Stimulated activated CD4-positive, alpha-beta T cell treated with anti-CD3 and anti-CD28 coated beads, Interleukin-1b, Interleukin-23, amount 100 ng/mL, for 24 hours (primary cell): ENCODE measurements around the gene GPR37.

Experiments used
- DNase-seq, 4 experiments: peaks; one replicate each; pipeline ENCODE4 v3.0.0-alpha.2; 2020; ENCODE audit warnings: low read depth in 4 of 4, low spot score in 1 of 4

GPR37 gene

GRCh38 chr7:124780608-124781007, 15.0 kb upstream of the GPR37 start:
- no peak for DNase-seq

GRCh38 chr7:124780056-124780455, 14.5 kb upstream of the GPR37 start:
- no peak for DNase-seq

- no peak for DNase-seq
These were observed 14.0 kb upstream of the GPR37 start for GRCh38 chr7:124779620-124780019.

GRCh38 chr7:124779194-124779593, 13.6 kb upstream of the GPR37 start:
- no peak for DNase-seq

- no peak for DNase-seq
These were observed 11.7 kb upstream of the GPR37 start for GRCh38 chr7:124777268-124777667.

- no peak for DNase-seq
These were observed 10.6 kb upstream of the GPR37 start for GRCh38 chr7:124776153-124776552.

GRCh38 chr7:124775422-124775821, 9.8 kb upstream of the GPR37 start:
- DNase-seq: no peak

GRCh38 chr7:124773938-124774337, 8.3 kb upstream of the GPR37 start:
- DNase-seq: no peak

- no peak for DNase-seq
These were observed 7.7 kb upstream of the GPR37 start for GRCh38 chr7:124773339-124773738.

GRCh38 chr7:124769136-124769535, 3.5 kb upstream of the GPR37 start:
- DNase-seq: no peak

GRCh38 chr7:124768525-124768924, 2.9 kb upstream of the GPR37 start:
- DNase-seq: no peak

GRCh38 chr7:124764847-124765400, 668 bp downstream of the GPR37 start:
- DNase-seq: no peak

GRCh38 chr7:124764051-124764846, 1.3 kb downstream of the GPR37 start:
- DNase-seq: no peak

GRCh38 chr7:124762611-124763143, 2.9 kb downstream of the GPR37 start:
- DNase-seq: no peak

GRCh38 chr7:124761164-124761715, 4.4 kb downstream of the GPR37 start:
- DNase-seq: no peak

- DNase-seq: no peak
These were observed 7.3 kb downstream of the GPR37 start for GRCh38 chr7:124758327-124758726.

- DNase-seq: no peak
These were observed 10.9 kb downstream of the GPR37 start for GRCh38 chr7:124754576-124755268.

GRCh38 chr7:124752310-124752709, 13.3 kb downstream of the GPR37 start:
- DNase-seq: no peak

- DNase-seq: no peak
These were observed 14.6 kb downstream of the GPR37 start for GRCh38 chr7:124751027-124751426.

GRCh38 chr7:124747072-124747471, 18.5 kb downstream of the GPR37 start:
- DNase-seq: no peak

- no peak for DNase-seq
These were observed 27.0 kb downstream of the GPR37 start for GRCh38 chr7:124738639-124739038.
